Endothelial cell of umbilical vein (primary cell): ENCODE results near the gene MIB2. TPM values are rescaled to one million over a fixed set of nuclear protein-coding genes. Genes with fewer than 3 reads are reported as not detected.

Experiments used
- BruUV-seq: library from RNA; stranded (reverse); fragments of 400-500 nt; replicated peaks from 2 replicates; lab custom pipeline; 2021; lab: Mats Ljungman, UMichigan
- CTCF ChIA-PET: fragments of 300-600, 350-600 bp; sonication (Branson Sonifier 250); formaldehyde crosslinking; loops from one replicate; lab custom pipeline; 2021; ENCODE audit warnings: antibody characterized with exemption, inconsistent platforms; lab: Charles Lee
- POLR2A ChIA-PET: fragments of 300-600, 350-600 bp; sonication (Branson Sonifier 250); formaldehyde crosslinking; loops from one replicate; lab custom pipeline; 2021; ENCODE audit warnings: antibody characterized with exemption, inconsistent platforms; lab: Charles Lee
- DNase-seq: peaks from one replicate; pipeline ENCODE4 v3.0.0-alpha.2; 2011; ENCODE audit warnings: low read depth, low spot score
- FAIRE-seq: peaks from 2 replicates; lab custom pipeline; 2011; peaks lifted over from hg19 to GRCh38; lab: Jason Lieb, UNC
- H2AFZ ChIP-seq: 2 replicates; pipeline ENCODE4 v1.6.0; 2012; ENCODE audit warnings: low read depth, low read length, control low read depth, inconsistent platforms
- H3K27ac ChIP-seq: 2 replicates; pipeline ENCODE4 v1.5.1; 2011; ENCODE audit warnings: low read depth, mild to moderate bottlenecking, control low read depth, low read length, moderate library complexity; ENCODE audit not compliant: insufficient read depth
- H3K27me3 ChIP-seq, 2 experiments: 2 replicates each; pipeline versions ENCODE4 v1.6.0 to v1.6.1; 2011; ENCODE audit warnings: low read length in 2 of 2, mixed read lengths in 1 of 2; ENCODE audit not compliant: control insufficient read depth in 2 of 2, insufficient read depth in 2 of 2
- H3K36me3 ChIP-seq, 2 experiments: 2 replicates in 1 of 2; 3 replicates in 1 of 2; pipeline ENCODE4 v1.5.1; 2011; ENCODE audit warnings: low read length in 2 of 2, mild to moderate bottlenecking in 1 of 2, moderate library complexity in 1 of 2; ENCODE audit not compliant: control insufficient read depth in 2 of 2, insufficient read depth in 2 of 2; ENCODE audit errors: extremely low read depth in 1 of 2
- H3K4me1 ChIP-seq: 3 replicates; pipeline ENCODE4 v1.5.1; 2011; ENCODE audit warnings: mild to moderate bottlenecking, low read length; ENCODE audit not compliant: control insufficient read depth, insufficient read depth; ENCODE audit errors: extremely low read depth
- H3K4me2 ChIP-seq: 2 replicates; pipeline ENCODE4 v1.6.1; 2011; ENCODE audit warnings: low read length, control low read depth, mixed read lengths; ENCODE audit not compliant: insufficient read depth
- H3K4me3 ChIP-seq, 3 experiments: fragments of 200-600 bp in 1 of 3; sonication (generic), shearing (Covaris generic) in 1 of 3; replicated peaks in 1 of 3; 2 replicates each; pipeline ENCODE4 v1.5.1; 2011 to 2016; ENCODE audit warnings: control low read depth in 3 of 3, low read length in 3 of 3, mild to moderate bottlenecking in 2 of 3, inconsistent platforms in 1 of 3, low read depth in 1 of 3, moderate library complexity in 1 of 3; ENCODE audit not compliant: insufficient read depth in 1 of 3
- H3K79me2 ChIP-seq: 2 replicates; pipeline ENCODE4 v1.6.0; 2012; ENCODE audit warnings: low read length, inconsistent platforms; ENCODE audit not compliant: control insufficient read depth, insufficient read depth
- H3K9ac ChIP-seq: replicated peaks from 2 replicates; pipeline ENCODE3; 2011; ENCODE audit warnings: low read length, control low read depth; ENCODE audit not compliant: insufficient read depth; ENCODE audit errors: extremely low read depth
- H3K9me1 ChIP-seq: replicated peaks from 3 replicates; pipeline ENCODE4 v1.6.0; 2011; ENCODE audit warnings: mild to moderate bottlenecking, low read length; ENCODE audit not compliant: control insufficient read depth, insufficient read depth; ENCODE audit errors: extremely low read depth
- H3K9me3 ChIP-seq: replicated peaks from 2 replicates; pipeline ENCODE4 v1.5.1; 2012; ENCODE audit warnings: low read length, inconsistent platforms; ENCODE audit not compliant: control insufficient read depth, insufficient read depth
- H4K20me1 ChIP-seq: replicated peaks from 2 replicates; pipeline ENCODE3; 2011; ENCODE audit warnings: mild to moderate bottlenecking, low read length; ENCODE audit not compliant: control insufficient read depth, insufficient read depth; ENCODE audit errors: extremely low read depth
- EZH2 ChIP-seq: IDR thresholded peaks from 2 replicates; pipeline ENCODE4 v1.6.1; 2012; ENCODE audit warnings: borderline replicate concordance, low read depth, mild to moderate bottlenecking, moderate library complexity, low read length, inconsistent platforms; ENCODE audit not compliant: severe bottlenecking
- FOS ChIP-seq: IDR thresholded peaks from 2 replicates; pipeline ENCODE4 v1.6.1; 2011; ENCODE audit warnings: mild to moderate bottlenecking, low read length, moderate library complexity, borderline replicate concordance; ENCODE audit not compliant: insufficient read depth
- GATA2 ChIP-seq: IDR thresholded peaks from 2 replicates; pipeline ENCODE4 v1.7.0; 2011; ENCODE audit warnings: low read depth, mild to moderate bottlenecking, moderate library complexity, mixed read lengths, low read length; ENCODE audit not compliant: insufficient read length, insufficient read depth
- MAX ChIP-seq: IDR thresholded peaks from 2 replicates; pipeline ENCODE4 v1.6.1; 2011; ENCODE audit not compliant: insufficient read depth, insufficient read length
- MYC ChIP-seq: IDR thresholded peaks from one replicate; pipeline ENCODE4 v1.6.1; 2011; ENCODE audit warnings: mild to moderate bottlenecking, low read depth, low read length
- POLR2A ChIP-seq: IDR thresholded peaks from 2 replicates; pipeline ENCODE4 v1.6.1; 2012; ENCODE audit warnings: low read depth, mild to moderate bottlenecking, control low read depth, low read length
- POLR2AphosphoS5 ChIP-seq: IDR thresholded peaks from 2 replicates; pipeline ENCODE4 v1.6.1; 2012; ENCODE audit warnings: low read depth, mild to moderate bottlenecking, control low read depth, low read length, moderate library complexity; ENCODE audit not compliant: insufficient read depth
- dilution Hi-C: fragments of 300-500 bp; cut with MboI; formaldehyde crosslinking; loops from one replicate; pipeline ENCODE4 v1.15.0; 2019; ENCODE audit warnings: low sequenced_read_pairs; ENCODE audit not compliant: extremely low pct_ligation_motif_present
- intact Hi-C: fragments of 100-400 bp; cut with micrococcal nuclease; formaldehyde crosslinking; loops from one replicate; pipeline ENCODE4 v1.10.0; 2022
- polyA plus RNA-seq, 4 experiments: library from polyadenylated mRNA; depleted of rRNA in 3 of 4; stranded (reverse) in 3 of 4; unstranded in 1 of 4; fragments of >200 nt; gene quantifications; 2 replicates each; pipeline versions ENCODE4 v1.2.1 to v1.2.3, GENCODE V29; 2011 to 2012; ENCODE audit warnings: missing spikeins in 1 of 4
- total RNA-seq: library from RNA; stranded (reverse); gene quantifications from 2 replicates; pipeline ENCODE4 v1.2.3, GENCODE V29; 2021

The MIB2 gene
- total and polyA plus RNA-seq, 2 donors (not counting 3 experiments of a cell fraction or from before 2014, with no cell fraction given) = 25.9 to 45.0 TPM

- H3K4me1 ChIP-seq = peaks cover 16% of the 10 kb centered on the region
- TF ChIP-seq FOS (no peak), POLR2AphosphoS5 (no peak), MYC (no peak), POLR2A (no peak), GATA2 (no peak), MAX (no peak), EZH2 (no peak)
- intact Hi-C loops = no loop called here
- POLR2A ChIA-PET = no interaction called here
- no peak for FAIRE-seq
- H3K79me2 ChIP-seq = peaks cover 3% of the 10 kb centered on the region
- no peak for DNase-seq
- H4K20me1 ChIP-seq = no peaks in the 10 kb centered on the region
- no peak overlapping the region for H3K27ac ChIP-seq
- dilution Hi-C loops = no loop called here
- no peak overlapping the region for H3K4me3 ChIP-seq
- no peaks in the 10 kb centered on the region for H3K9me1 ChIP-seq
- peaks cover 0 to 2% of the 10 kb centered on the region in 2 experiments for H3K36me3 ChIP-seq
- BruUV-seq = no TSS peak
- H3K9me3 ChIP-seq = no peaks in the 10 kb centered on the region
- CTCF ChIA-PET = interaction anchor here (1.2 kb wide), 1 partner anchor 36 kb away, joined by 6 read pairs; no protein-coding TSS in a partner anchor
- H3K27me3 ChIP-seq = no peaks in the 10 kb centered on the region
- no peak overlapping the region for H3K9ac ChIP-seq
- no peak overlapping the region for H3K4me2 ChIP-seq
- no peak overlapping the region for H2AFZ ChIP-seq
Measured at GRCh38 chr1:1613509-1614082, 1.7 kb upstream of the MIB2 start.
